ENCODE data around the gene TWSG1. TPM values are rescaled to one million over a fixed set of nuclear protein-coding genes. Genes with fewer than 3 reads are reported as not detected.
A peak's percentile ranks its signal among the peaks of the same experiment; 100 is the strongest.

Gene TWSG1
- total RNA-seq, 1 donor from 2014 or later = 60.2 TPM

- Mint-ChIP-seq H3K27me3 (ENCODE audit: low read depth) (no peaks in the 10 kb centered on the region), H3K9me3 (peaks cover 4% of the 10 kb centered on the region), H3K4me3 (peak overlapping the region; percentile 2), H3K27ac (peak overlapping the region; percentile 93), H3K36me3 (no peaks in the 10 kb centered on the region), H3K4me1 (peaks cover 31% of the 10 kb centered on the region)
- TF ChIP-seq CTCF (IDR thresholded peaks at IDR 0.05; ENCODE audit: unreplicated experiment) = no peak
- no peak for DNase-seq (ENCODE audit: low spot score in 2 of 2, unreplicated experiment in 2 of 2)
These were observed 99.1 kb downstream of the TWSG1 start for GRCh38 chr18:9433671-9434121.

- Mint-ChIP-seq H3K4me1 (peaks cover 29% of the 10 kb centered on the region), H3K4me3 (no peak overlapping the region), H3K27me3 (ENCODE audit: low read depth) (no peaks in the 10 kb centered on the region), H3K27ac (peak overlapping the region; percentile 93), H3K9me3 (peaks cover 4% of the 10 kb centered on the region), H3K36me3 (no peaks in the 10 kb centered on the region)
- no peak for DNase-seq (ENCODE audit: low spot score in 2 of 2, unreplicated experiment in 2 of 2)
- TF ChIP-seq CTCF (IDR thresholded peaks at IDR 0.05; ENCODE audit: unreplicated experiment) = no peak
These were observed 99.6 kb downstream of the TWSG1 start for GRCh38 chr18:9434122-9434701.

- H3K36me3 Mint-ChIP-seq = no peaks in the 10 kb centered on the region
- DNase-seq (ENCODE audit: low spot score in 2 of 2, unreplicated experiment in 2 of 2) = no peak
- H3K9me3 Mint-ChIP-seq = peaks cover 4% of the 10 kb centered on the region
- H3K27me3 Mint-ChIP-seq (ENCODE audit: low read depth) = no peaks in the 10 kb centered on the region
- no peak overlapping the region for H3K4me3 Mint-ChIP-seq
- peaks cover 29% of the 10 kb centered on the region for H3K4me1 Mint-ChIP-seq
- peak overlapping the region; percentile 92 for H3K27ac Mint-ChIP-seq
- TF ChIP-seq CTCF (IDR thresholded peaks at IDR 0.05; ENCODE audit: unreplicated experiment) = no peak
These were observed 100.5 kb downstream of the TWSG1 start for GRCh38 chr18:9435041-9435440.

- Mint-ChIP-seq H3K9me3 (no peaks in the 10 kb centered on the region), H3K4me1 (peaks cover 29% of the 10 kb centered on the region), H3K27me3 (ENCODE audit: low read depth) (no peaks in the 10 kb centered on the region), H3K36me3 (no peaks in the 10 kb centered on the region), H3K4me3 (no peak overlapping the region), H3K27ac (peak overlapping the region; percentile 92)
- TF ChIP-seq CTCF (IDR thresholded peaks at IDR 0.05; ENCODE audit: unreplicated experiment) = no peak
- no peak for DNase-seq (ENCODE audit: low spot score in 2 of 2, unreplicated experiment in 2 of 2)
These were observed 101.8 kb downstream of the TWSG1 start for GRCh38 chr18:9436206-9436929.

GRCh38 chr18:9437021-9437437 lies 102.5 kb downstream of the TWSG1 start:
- TF ChIP-seq CTCF (IDR thresholded peaks at IDR 0.05; ENCODE audit: unreplicated experiment) = no peak
- no peaks in the 10 kb centered on the region for H3K27me3 Mint-ChIP-seq (ENCODE audit: low read depth)
- DNase-seq (ENCODE audit: low spot score in 2 of 2, unreplicated experiment in 2 of 2) = no peak
- H3K4me1 Mint-ChIP-seq = peaks cover 29% of the 10 kb centered on the region
- no peaks in the 10 kb centered on the region for H3K9me3 Mint-ChIP-seq
- peak overlapping the region; percentile 92 for H3K27ac Mint-ChIP-seq
- no peak overlapping the region for H3K4me3 Mint-ChIP-seq
- no peaks in the 10 kb centered on the region for H3K36me3 Mint-ChIP-seq

Data from mesothelial cell of epicardium (in vitro differentiated cells).